HG03558 (cell line): ENCODE data around the gene CHSY1.

Source experiments
- ATAC-seq: cut with Tn5 transposase; IDR thresholded peaks from one replicate; pipeline ENCODE4 v1.9.1; 2021; ENCODE audit warnings: moderate number of reproducible peaks; ENCODE audit not compliant: unreplicated experiment; ENCODE audit errors: extremely low read depth

Gene CHSY1

DNA sequence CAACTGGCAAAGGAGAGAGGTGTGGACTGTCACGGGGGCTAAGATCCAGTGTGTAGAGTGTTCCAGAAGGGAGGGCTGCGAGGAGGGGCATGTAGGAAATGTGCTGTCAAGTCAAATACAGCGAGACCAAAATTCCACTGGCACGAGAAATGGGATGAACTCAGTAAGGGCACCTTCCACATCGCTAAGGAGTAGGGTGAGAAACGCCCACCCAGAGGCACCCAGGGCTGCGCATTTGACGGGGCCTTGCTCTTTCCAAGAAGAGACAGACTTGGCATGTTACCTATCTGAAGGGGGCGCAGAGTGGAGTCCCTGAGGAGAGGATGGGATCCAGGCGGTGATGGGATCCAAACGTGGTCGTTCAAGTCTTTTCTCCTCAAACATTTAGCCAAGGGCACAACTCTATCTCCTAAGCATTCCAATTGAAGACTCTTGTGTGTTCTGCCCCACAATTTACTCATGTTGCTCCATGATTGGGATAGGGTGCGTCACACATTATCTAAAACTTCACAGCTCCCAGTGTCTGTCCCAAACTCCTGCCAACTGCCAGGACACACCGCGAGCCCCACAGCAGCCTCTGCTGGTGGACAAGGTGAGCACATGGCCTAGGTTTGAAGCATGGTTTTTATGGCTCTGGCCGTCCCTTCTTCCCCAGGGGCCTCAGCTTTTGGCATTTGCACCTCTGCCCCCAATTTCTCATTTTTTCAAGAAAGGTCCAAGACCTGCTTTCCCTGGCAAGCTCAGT is 17.8 kb upstream of the CHSY1 start:
- no peak for ATAC-seq

DNA sequence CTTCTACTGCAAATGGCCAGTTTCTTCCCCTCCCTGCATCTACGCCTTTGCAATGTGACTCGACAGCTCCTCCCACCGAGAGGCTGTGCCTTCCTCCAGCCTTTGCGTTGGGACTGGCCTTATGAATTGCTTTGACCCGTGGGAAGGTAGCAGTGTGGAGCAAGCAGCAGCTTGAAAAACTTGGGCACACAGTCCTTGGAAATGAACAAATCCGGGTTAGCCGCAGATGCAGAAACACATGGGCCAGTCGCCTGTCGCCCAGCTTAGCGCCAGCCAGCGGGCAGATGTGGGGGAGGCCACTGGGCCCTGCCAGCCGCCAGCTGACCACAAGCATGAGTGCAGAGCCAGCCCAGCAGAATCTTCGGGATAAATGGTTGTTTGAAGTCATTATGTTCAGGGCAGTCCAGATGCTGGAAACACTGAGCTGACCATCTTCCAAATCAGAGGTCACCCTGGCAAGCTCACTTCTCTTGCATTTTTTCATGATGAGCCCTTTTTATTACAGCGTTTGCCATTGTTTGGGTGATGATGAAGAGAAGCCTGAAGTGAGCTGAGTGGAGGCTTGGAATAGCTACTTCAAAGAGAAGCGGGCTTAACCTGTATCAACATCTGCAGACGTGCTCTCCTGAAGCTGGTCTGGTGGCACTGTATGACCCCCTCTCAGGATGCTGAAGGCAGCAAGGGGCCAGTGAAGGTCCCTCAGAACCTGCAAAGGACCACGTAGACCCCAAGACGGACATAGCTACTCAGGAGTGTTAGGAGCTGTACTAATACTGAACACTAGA is 15.7 kb upstream of the CHSY1 start:
- no peak for ATAC-seq

DNA sequence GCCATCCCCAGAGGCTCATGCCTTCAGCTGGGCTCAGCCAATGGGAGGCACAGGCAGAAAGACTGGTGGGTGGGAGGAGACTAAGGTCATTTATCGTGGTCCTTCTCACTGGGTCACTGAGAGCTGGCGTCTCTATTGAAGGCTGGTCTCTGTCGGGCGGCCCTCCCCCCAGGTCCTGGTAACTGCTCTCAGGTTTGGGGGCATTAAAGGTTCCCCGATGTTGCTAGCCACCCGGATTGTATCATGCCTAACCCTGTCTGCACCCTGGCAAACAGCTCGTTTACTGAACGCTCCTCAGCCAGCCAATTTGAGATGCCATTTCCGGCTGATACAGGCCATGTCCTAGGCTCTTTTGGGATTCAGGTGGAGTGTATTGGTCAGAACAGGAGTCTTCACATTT is 14.9 kb upstream of the CHSY1 start:
- no peak for ATAC-seq

DNA sequence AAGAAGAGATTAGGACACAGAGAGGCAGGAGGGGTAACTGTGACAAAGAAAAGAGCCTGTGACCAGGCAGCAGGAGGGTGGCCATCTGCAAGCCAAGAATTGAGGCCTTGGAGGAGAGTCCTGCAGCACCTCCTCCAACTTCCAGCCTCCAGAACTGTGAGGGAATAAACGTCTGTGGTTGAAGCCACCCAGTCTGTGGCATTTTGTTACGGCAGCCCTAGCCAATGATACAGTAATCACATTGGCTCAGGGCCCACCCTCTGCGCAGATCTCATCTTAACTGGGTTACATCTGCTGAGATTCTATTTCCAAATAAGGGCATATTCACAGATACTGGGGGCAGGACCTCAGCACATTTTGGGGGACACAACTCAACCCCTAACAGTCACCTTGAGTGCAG is 14.2 kb upstream of the CHSY1 start:
- no peak for ATAC-seq

DNA sequence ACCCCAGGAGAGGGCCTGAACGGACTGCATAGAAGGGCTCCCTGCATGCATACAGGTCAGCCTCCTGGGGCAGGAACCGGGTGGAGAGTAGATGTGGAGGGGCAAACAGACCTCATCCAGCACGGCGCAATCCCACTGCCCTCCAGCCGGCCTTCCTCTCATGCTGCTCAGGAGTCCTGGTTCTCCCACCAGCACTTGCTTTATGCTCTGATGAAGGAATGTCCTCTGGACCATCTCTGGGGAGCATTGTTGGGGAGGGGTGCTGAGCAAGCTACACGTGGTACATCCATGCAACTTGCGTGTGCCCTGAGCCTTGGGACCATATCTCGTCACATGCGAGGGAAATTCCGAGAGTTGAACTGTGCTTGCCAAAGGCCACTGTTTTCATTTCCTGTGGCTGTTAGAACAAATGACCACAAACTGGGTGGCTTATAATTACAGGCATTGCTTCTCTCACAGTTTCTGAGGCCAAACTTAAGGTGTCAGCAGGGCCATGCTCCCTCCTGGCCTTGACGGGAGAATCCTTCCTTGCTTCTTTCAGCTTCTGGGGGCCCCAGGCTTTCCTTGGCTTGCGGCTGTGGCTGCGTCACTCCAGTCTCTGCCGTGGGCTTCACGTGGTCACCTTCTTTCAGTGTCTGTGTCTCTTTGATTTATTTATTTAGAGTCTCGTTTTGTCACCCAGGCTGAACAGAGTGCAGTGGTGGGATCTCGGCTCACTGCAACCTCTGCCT is 13.2 kb upstream of the CHSY1 start:
- ATAC-seq = no peak

DNA sequence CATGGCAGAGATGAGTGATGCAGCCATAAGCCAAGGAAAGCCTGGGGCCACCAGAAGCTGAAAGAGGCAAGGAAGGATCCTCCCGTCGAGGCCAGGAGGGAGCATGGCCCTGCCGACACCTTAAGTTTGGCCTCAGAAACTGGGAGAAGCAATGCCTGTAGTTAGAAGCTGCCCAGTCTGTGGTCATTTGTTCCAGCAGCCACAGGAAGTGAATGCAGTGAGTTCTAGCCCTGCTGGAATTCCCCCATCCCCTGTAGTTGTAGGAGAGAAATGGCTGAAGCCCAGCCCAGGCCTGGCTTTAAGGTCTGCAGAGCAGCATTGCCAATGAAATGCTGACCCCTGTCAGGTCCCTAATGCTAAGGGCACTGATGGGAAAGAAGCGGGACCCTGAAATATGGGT is 12.2 kb upstream of the CHSY1 start:
- ATAC-seq = no peak

DNA sequence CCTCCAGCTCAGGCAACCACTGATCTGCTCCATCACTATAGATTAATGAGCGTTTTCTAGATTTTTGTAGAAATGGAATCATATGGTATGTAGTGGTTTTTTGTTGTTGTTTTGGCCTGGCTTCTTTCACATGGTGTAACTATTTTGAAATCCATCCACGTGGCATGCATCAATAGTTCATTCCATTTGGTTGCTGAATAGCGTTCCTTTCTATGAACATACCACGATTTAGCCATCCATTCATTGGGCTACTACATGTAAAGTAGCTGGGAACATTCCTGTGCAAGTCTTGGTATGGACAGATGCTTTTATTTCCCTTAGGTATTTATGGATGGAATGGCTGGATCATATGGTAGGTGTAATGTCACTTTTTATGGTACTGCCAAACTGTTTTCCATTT is 10.7 kb upstream of the CHSY1 start:
- ATAC-seq = no peak

DNA sequence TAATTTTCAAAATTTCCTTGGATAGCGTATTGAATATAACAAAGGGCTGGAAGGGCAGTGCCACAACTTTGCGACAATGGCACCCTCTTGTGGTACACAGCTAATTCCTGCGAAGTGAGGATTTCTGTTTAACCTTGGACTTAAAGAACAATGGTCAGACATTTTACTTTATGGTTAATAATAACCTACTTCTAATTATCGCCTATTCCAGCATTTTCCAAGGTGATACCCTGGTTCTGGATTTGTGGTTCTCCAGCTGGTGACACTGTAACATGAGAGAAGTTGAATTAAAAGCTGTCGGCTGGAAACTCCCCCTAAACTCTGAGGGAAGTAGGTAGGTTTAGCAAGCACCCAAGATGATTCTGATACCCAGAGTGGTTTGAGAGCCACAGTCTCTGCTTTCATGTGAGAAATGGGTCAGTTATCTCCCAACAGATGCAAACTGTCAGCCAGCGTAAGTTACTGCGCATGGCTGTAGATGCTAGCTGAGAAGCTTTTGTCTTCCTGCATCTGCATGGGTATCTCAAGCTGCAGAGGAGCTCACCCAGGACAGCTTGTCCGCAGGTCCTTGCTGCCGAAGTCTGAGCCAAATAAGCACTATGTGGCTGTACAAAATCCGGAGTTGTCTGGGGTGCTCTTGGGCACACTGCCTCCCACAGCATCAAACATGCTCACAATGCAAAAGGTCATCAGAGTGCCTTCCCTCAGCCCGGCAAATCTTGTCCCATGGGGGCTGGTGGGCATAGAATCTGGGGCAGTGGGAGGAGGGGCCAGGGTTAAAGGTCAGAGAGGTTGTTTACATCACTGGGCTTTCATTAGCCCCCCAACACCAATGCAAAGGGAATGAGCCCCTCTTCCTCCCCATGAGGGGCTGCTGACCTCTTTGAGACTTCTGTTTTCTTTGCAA is 6.6 kb upstream of the CHSY1 start:
- no peak for ATAC-seq

DNA sequence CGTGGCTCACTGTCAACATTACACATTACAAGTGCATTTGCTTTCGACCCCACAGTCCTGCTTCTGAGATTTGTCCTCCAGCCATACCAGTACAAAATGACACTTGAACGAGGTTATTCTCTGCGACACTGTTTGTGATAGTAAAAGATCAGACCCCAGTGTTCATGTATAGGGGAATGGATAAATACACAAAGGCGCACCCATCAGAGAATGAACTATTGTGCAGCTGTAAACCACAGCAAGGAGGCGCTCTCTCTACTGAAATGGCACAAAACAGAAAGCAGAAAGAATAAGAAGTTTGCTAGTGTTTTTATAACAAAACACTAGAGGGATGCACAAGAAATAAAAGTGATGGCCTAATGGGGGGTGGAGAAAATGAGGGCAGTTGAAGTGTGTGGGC is 4.9 kb upstream of the CHSY1 start:
- no peak for ATAC-seq

DNA sequence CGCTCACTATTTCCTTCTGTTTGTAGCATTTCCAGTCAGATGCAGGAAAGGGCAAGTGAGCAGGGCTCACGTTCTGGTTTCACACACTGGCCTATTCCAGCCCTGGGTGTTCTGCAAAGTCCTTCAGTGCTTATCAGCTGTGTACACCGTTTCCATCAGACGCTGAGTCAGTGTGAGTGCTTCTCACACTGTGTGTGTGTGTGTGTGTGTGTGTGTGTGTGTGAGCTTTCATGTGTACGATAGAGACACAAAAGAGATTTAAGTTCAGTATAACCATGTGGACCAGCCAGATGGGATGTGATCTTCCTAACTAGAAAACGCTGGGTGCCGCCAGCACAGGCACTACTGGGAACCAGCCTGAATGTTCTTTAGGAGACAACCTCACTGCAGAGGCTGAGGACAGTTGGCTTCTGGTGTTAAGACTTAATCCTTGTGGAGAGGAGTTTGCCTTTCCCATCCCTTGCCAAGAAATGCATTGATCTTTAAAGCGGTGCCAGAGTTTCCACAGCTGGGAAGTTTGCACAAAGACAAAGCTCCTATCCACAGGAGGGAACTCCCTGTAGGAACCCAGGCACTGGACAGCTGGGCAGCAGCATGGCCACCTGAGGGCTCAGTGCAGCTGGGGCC is 3.9 kb upstream of the CHSY1 start:
- ATAC-seq = no peak

DNA sequence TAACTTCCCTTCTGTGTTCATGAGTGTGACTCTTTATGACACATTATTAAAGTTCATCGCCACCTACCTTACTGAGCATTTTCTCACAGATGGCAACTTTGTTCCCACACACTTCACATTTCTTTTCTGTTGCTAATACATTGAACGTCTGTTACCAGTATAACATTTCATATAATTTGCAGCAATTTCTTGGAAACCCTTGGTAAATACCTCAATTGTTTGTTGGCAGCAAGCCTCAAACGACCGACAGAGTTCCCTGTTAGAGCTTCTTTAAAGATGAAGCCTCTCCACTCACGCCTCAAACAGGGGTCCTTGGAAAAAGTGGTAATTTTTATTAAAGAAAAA is 3.2 kb upstream of the CHSY1 start:
- ATAC-seq = no peak

DNA sequence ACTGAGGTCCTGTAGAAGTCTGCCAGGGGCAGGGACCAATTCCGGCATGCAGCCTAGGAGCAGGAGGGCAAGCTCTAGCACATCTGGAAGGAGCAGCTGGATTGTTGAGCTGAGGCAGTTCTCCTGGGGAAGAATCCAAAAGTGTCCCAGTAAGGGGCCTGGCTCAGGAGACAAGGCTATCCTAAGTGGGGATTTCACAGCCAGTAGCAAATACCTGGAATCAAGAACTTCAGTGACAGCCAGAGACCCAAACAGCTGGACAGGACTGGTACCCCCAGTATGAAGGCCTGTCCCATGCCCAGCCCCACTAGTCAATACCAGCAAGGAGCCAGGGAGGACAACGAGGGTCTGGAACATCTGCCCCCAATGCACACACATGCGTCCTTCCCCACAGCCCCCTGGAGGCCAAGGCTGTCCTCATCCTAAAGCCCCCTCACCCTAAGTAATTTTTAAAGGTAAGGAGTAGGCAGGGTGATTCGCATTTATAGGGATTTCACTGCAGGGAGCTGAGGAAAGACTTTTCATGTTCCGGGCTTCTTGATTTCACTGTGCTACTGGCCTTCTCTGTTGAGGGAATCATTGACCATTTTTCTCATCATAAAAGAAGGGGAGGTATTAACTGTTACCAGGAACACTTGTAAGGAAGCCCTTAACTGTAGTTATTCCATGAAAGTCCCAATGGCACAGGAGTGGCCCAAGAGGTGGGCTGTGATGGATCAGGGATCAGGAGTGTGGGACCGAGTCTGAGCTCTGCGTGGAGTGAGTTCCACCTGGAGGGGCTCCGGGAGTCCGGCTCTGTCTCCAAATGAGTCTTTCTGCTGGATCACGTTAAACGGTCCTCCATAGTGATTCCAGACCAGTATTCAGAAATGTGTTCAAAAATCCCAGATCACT is 2.6 kb upstream of the CHSY1 start:
- ATAC-seq = no peak

DNA sequence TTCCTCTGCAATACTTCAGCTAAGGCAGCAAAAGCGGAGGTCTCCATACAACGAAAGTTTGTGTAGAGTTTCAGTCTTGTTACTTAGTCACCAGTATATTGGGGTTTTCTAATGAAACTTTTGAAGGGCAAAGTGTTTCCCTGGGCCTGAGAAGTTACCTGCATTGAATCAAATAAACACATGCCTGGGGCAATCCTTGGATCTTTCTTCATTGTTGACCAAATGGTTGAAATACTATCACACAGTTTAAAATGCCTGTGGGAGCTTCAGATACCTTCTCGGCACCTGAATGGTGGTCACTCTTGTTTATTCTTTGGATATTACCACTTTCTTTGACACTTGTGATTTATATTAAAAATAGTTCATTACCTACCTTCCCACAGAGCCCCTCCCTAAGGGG is 988 bp upstream of the CHSY1 start:
- peak; percentile 3 for ATAC-seq

DNA sequence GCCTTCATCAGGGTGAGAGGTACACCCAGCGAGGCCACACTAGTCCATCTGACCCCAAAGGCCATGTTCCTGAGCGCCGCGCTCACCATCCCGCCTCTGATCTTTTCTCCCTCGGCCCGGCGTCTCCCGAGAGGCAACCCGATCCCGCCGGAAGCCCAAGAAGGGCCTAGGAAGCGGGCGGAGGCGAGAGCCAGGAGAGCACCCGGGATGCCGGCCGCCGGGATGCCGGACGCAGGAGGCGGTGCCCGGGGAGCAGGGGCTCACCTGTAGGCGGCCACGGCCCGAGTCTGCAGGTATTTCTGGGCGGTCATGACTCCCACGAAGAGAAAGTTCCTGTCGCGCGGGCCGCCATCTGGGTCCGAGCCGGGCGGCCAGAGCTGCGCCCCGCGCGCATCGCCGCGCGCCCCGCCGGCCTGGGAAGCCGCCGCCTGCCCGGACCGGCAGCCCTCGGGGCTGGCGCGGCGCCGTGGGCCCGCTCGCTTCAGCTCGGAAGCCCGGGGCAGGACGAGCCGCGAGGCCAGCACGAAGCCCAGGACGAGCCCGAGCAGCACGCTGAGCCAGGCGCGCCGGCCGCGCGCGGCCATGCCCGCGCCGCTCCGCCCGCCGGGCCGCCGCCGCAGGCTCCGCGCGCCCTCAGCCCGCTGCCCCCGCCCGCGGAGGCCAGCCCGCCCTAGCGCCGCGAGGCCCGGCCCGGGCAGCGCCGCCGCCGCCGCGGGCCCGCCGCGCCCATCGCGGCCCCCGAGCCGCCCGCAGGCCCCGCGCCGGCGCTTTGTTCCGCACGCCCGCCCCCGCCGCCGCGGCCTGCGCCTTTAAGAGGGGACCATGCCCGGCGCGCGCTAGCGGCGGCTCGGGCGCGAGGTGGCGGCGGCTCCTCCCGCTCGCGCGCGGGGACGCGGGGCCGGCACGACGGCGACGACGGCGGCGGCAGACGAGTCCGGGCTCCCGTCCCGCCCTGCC is 697 bp downstream of the CHSY1 start:
- peak; percentile 14 for ATAC-seq

DNA sequence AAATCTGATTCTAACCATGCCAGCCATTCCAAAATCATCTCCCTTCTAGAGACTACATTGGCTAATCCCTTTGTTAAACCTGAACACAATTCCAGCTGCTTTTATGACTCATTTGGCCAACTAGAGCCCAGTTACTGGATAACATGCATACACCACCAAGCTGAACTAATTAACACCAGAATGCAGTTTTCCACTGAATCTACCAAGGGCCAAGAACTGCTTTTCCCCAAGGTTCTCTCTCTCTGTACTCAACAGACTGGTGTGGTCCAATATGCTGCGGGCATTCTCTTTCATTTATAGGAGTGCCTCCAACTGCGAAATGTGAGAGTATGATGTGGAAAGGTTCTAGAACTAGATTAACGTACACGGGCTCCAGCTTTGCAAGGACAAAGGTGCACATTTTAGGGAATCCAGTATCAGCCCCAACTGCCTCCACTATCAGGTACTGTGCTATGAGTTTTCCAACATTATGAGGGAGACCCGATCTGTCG is 1.5 kb downstream of the CHSY1 start:
- ATAC-seq = no peak

DNA sequence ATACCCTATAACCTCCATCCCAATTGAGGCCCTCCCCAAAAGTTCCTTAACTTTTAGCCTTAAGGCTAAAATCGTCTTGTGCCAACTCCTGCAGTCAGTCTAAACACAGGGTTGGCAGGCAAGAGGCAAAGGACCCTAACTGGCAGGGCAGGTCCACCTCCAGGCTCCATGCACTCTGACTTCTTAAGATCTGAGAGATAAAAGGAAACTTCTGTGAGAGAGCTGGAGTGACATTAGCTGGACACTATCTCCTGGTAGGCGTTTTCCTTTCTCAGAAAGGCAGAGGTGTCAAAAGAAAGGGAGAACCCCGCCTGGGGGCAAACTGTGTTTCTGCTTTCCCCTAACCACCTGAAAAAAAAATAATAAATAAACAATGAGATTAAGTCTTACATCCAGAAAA is 3.6 kb downstream of the CHSY1 start:
- ATAC-seq = no peak

DNA sequence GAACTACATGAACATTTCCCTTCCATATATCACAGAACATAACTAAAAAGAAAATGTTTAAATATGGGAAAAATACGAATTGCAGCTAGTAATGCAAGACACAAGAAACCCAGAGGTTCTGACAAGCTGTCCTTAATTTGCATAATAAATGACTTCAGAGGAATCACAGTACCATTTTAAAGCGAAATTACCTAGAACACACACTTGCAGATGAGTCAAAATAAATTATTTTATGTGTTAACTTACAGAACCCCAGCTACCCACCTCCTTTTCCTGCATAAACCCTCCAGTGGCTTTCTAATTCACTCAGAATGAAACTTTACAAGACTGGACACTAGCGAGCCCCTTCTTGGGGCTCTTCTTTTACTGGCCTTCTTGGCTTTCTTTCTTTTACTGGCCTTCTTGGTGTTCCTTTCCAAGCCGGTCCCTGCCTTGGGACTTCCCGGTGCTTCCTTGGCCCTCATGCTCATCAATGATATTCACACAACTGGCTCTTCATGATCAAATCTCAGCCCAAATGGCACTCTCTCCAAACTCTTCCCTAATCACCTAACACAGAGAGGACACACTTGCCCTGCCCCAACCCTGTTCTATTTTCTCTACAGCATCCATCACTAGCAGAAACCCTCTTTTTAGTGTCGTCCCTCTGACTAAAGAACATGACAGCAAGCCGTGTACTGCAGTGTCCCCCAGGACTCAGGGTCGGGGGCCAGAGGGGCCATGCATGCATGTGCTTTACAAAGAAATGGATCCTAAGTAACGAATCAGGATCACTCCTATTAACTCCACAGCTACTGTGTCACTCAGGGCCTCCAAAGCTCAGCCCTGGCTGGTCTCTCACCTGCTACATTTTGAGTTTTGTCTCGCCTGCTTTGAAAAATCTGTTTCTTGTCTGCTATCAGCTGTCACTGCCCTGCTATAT is 4.8 kb downstream of the CHSY1 start:
- no peak for ATAC-seq
